HG03432 (cell line): ENCODE data around the gene CD300A.
"Not testable (repeated sequence)": the region's sequence is repeated elsewhere in the genome, so short reads cannot be mapped to it uniquely, and the experiment has no call there.

Source experiments
- ATAC-seq: cut with Tn5 transposase; IDR thresholded peaks from one replicate; pipeline ENCODE4 v1.9.1; 2021; ENCODE audit warnings: mild to moderate bottlenecking, moderate library complexity; ENCODE audit not compliant: unreplicated experiment

Gene CD300A

DNA sequence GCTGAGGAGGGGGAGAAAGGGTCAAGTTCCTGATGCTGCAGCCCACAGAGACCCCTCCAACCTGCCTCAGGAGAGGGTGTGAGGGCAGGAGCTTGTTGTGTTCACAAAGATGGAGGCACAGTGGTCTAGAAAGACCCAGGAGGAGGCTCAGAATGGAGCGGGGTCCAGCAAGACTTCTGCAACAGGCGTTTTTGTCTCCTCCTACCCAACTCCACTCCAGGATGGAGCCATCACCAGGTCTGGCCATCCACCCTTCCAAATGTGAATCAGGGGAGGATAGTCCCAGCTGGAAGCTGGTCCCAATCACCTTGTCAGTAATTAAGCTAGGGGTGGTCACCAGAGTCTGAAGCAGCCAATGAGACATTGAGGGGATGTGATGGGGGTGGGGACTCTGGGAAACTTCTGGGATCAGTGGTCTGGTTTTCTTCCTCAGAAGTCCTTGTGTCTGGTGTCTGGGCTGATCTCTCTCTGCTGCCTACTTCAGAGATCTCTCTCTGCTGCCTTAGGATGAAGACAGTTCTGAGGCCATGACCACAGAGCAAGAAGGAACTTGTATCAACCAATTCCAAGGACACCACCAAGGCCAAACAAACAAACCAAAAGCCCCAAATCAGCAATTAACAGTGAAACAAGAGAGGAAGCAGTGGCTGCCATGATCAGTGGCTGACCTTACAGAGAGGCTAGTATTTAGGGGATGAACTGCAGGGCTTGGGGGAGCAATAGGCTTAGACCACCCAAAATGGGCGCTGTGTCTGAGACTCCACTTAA is 50.3 kb downstream of the CD300A start:
- no peak for ATAC-seq

DNA sequence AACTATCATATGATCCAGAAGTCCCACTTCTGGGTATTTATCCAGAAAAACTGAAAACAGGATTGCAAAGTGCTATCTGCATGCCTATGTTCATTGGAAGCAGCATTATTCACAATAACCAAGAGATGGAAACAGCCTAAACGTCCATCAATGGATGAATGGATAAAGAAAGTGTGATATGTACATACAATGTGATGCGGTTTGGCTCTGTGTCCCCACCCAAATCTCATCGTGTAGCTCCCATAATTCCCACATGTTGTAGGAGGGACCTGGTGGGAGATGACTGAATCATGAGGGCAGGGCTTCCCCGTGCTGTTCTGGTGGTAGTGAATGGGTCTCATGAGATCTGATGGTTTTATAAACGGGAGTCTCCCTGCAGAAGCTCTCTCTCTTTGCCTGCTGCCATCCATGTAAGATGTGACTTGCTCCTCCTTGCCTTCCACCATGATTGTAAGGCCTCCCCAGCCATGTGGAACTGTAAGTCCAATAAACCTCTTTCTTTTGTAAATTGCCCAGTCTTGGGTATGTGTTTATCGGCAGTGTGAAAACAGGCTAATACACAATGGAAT is 52.1 kb downstream of the CD300A start:
- ATAC-seq = not testable (repeated sequence)

DNA sequence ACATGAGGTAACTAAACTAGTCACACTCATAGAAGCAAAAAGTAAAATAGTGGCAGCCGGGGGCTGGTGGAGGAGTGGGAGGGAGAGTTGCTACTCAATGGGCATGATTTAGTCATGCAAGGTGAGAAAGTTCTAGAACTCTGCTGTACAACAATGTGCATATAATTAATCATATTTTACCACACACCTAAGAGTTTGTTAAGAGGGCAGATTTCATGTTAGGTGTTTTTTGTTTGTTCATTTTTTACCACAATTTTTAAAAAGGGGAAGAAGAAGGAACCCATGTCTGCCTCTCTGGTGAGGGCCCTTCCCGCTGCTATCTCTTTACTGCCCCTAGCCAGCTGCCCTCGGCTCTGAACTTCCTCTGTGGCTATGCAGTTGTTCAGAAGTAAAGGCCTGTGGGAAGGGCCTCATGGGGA is 53.6 kb downstream of the CD300A start:
- ATAC-seq = no peak

DNA sequence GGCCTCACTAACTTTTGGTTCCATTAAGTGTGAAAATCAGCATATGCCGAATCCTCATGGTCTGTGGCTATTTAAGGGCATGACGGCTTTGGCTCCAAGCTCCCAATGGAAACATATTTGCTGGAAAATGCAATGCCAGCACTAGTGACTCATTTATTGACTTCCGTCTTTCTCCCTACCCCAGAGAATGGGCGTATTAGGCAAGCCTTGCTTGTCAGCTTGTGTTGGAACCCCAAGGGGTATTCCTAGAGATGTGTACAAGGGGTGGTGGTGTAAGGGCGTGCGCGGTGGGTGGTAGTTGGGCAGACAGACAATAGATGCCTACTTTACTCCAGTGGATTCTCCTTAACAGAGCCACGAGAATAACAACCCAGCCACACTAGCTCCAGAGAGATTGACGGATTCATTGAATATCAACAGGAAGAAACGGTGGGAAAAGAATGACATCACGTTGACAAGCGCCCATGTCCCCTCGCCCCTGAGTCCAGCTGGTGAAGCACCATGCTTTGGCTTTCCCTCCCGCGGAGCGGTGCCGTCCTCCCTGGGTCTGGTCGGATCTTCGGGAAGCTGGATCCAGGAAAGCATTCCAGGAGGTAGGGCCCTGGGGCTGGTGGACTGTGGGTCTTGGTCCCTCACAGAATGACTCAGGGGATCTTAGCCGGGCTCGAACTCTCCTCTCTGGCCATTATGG is 54.5 kb downstream of the CD300A start:
- no peak for ATAC-seq

DNA sequence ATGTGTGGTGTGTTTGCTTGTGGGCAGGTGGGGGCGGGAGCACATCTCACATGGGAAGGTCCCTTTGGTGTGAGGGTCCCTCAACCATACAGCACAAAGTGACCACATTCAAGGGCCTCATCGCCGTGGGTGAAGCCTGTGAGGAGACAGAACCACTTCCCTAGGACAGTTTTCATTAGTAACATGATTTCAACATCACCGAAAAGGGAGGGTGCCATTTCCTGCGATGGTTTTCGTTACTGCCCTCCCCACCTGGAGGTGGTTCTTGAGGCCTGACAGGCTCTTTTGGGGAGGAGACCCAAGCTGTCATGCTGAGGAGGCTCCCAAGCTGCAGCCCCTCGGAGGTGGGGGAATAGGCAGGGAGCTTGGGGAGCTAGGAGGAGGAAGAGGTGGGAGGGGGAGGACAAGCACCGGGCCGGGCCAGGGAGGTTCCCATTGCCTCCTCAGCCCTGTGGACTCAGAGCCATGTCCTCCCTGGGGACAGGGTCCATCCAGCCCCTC is 55.3 kb downstream of the CD300A start:
- no peak for ATAC-seq

DNA sequence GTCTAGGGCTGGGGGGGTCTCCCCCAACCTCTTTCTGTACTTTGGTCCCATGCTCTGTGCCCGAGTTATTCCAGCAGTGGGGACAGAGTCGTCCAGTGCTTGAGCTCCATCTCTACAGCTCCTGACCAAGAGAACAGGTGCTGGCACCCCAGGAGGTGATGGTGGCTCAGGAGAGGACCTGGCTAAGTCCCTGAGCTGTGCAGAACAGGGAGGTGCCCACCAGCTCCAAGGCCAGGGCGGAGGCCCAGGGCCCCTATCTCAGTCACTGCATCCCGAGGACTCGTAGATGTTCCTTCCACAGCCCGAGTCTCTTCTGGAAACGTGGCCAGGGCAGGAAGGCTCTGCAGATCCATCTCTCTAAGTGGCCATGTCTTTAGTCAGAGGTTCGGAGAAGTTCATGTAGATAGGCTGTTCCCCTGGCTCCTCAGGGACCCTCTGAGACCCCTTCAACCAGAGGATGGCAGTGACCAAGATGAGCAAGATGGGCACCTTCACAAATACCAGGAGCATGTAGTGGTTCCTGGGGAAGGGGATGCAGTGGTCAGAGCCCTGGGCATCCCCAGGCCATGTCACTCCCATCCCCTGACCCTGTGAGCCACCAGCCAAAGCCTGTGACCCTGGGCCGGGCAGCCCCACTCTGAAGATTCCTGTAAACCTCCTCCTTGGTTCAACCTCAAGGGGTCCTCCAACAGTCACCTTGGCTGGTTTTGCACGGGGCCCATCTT is 56.1 kb downstream of the CD300A start:
- no peak for ATAC-seq

DNA sequence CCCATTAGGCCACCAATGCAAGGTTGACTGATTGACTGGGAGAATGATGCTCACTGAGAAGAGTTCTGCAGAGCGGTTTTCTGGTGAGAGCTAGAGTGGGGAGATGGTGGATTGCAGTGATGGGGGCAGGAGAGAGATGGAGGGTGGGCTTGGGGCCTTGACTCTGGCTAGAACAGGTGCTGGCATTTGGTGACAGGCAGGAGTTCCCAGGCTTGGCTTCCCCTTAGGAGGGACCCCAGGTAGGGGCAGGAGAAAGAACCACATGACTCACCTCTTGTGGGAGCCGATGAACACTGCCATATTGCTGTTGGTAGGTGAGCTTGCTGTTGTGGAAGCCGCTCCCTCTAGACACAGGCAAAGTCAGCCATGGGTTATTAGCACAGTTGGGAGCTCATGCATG is 56.9 kb downstream of the CD300A start:
- ATAC-seq = no peak

DNA sequence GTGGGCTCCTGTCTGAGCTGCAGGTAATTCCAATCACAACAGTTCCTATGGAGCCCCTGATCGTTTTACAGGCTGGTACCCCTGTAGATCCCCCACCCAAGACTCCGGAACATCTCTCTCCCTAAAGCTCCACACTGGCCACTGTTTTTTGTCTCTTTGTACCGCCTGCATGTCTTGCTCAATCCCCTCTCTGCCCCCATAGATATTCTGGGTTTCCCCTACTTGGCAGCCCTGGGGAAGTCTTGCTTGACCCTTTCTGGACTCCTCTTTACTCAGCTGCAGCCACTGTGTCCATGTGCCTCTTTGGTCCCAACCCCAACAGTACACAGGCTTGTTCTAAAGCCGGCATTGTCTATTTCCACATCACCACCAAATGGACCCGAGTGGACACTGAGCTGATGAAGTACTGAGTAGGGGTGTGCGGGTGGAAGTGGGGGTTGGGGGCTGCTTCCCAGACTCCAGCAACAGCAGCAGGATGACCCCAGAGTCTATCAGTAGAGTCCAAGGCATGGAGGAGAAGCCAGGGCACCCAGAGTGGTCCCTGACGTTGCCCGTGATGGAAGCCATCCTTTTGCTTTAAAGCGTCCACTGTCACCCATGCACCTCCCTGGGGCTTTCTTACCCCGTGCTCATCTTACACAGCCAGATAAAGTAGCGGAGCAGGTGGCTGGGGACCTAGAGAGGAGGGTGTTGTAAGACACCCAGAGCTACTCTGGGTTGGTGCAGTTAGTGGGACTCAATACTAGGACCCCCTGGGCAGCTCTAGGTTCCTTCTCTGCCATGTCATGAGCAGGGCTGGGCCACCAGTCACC is 58.4 kb downstream of the CD300A start:
- ATAC-seq = no peak

DNA sequence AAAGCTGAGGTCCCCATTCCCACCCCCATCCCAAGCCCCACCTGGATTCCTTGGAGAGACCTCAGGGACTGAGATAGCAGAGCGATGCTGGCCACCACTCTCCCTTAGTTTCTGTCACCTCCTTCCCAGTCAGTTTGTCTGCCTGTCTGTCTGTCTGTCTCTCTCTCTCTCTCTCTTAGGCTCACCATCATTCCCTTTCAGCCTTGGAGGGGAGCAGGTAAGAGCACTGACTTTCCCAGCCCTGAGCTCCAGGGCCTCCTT is 59.0 kb downstream of the CD300A start:
- ATAC-seq = no peak

DNA sequence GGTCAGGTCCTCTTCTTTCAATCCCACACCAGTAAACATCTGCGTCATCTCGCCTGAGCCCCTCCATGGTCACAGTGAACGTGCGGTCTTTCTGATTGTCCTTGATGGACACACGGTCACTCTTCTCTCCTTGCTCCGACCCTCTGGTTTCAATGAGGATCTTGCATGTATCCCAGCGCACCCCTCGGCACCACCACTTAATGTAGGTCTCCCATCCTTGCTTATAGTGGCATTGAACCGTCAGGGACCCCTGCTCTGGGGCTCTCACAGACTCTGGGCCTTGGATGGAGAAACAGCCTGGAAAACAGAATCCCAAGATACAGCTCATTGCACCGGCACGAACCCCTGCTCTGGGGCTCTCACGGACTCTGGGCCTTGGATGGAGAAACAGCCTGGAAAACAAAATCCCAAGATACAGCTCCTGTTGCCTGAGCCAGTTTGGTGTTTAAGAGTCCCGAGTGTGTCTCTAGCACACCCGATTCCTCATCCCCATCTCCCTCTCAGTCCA is 59.4 kb downstream of the CD300A start:
- no peak for ATAC-seq

DNA sequence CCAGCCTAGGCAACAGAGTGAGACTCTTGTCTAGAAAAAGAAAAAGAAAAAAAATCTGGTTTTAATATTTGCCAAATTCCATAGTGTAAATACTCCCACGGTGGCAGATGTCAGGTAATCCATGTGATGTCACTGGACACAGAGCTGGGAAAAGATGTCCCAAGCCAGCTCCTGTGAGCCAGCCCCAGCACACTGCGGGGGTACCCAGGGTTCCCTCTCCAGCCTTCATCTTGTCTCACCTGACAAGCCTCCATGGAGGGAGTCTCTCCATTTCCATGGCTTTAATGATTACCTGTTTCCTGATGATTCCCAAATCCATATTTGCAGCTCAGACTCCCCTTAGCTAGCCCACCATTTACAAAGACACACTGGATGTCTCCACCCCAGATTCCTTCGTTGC is 60.2 kb downstream of the CD300A start:
- no peak for ATAC-seq

DNA sequence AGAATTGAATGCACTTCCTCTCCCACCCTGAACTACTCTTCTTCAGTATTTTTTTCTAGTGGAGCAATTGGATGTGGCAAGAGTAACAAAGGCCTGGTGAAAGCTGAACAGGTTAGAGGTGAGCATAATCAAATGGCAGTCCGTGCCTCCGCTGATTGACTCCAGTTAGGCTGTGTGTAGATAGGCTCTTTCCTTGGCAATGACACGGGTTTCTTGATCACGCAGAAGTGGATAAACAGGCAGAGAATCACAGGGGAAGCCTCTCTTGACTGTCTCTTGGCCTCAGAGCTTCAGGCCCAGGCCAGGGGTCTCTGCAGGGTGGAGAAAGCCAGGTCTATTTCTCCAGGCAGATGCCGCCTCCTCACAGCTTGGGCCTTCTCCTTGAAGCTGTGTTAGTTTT is 60.6 kb downstream of the CD300A start:
- no peak for ATAC-seq

DNA sequence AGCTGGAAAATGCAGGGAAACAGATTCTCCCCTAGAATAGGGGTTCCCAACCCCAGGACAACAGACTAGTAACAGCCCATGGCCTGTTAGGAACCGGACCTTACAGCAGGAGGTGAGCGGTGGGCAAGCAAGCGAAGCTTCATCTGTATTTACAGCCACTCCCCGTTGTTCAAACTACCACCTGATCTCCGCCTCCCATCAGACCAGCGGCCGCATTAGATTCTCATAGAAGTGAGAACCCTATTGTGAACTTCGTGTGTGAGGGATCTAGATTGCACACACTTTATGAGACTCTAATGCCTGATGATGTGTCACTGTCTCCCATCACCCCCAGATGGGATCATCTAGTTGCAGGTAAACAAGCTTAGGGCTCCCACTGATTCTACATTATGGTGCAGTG is 61.3 kb downstream of the CD300A start:
- ATAC-seq = no peak

DNA sequence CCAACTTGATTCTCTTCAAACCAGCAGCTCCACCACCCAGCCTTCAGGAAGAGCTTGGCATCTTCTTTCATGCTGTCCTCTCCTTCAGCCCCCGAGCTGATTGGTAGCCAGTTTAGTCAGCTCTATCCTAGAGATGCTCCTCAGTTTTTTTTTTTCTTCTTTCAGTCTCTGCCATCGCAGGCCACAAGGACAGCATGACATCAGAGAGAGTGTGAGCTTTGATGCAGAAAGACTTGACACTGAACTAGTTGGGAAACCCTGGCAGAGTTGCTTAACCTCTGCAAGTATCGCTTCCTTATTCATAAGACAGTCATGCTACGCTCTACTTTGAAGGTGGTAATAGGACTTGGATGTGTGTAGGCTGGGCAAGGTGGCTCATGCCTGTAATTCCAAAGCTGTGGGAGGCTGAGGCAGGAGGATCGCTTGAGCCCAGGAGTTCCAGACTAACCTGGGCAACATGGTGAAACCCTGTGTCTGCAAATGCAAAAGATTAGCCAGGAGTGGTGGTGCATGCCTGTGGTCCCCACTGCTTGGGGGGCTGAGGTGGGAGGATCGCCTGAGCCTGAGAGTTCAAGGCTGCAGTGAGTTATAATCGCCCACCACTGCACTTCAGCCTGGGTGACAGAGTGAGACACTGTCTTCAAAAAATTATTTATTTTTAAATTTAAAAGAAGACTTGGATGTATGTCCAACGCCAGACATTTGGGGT is 62.2 kb downstream of the CD300A start:
- peak; percentile 87 for ATAC-seq

DNA sequence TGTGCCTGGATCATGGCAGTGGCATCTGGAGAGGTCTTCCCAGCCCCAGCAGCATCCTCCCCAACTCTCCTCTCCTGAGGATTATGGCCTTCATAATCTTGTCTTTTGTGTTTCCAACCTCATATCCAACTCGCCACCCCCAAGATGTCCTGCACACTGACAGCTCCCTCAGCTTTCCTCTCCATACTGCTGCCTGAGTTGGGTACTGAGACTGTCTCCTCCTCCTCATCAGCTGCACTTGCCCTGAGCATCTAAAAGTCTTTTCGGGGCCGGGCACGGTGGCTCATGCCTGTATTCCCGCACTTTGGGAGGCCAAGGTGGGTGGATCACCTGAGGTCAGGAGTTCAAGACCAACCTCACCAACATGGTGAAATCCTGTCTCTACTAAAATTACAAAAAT is 62.8 kb downstream of the CD300A start:
- ATAC-seq = no peak

DNA sequence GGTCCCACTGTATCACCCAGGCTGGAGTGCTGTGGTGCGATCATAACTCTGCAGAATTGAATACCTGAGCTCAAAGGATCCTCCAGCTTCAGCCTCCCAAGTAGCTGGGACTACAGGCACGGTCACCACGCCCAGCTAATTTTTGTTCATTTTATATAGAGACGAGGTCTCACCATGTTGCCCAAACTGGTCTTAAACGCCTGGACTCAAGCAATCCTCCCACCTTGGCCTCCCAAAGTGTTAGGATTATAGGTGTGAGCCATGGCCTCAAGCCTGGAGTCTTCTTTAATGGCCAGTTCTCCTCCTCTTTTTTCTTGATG is 64.4 kb downstream of the CD300A start:
- no peak for ATAC-seq

DNA sequence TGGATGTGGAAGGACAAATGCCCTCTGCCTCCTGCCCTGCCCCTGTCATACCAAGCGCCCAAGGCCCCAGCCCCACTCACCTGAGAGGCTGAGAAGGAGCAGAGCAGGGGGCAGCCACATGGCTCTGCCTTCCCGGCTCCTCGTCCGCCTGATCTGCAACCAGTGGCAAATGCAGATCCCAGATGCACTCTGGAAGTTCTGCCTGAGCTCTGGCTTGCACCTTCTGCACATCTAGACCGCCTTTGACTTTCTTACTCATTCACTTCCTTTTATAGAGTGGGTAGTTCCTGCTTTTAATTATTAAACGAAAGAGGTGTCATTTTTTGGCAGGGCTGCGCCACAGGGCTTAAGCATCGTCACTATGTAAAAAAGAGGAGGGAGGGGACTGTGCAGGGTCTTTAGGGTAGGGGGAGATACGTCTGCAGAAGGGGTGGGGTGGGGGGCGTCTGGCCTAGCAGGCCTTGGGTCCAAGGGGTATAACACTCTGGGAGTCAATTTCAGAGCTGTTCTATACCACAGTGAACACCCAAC is 64.9 kb downstream of the CD300A start, which contains the start of gene CD300LB:
Gene CD300LB, minus strand, starts transcription at position 245 of the 531 bp plus-strand sequence. Its CDS starts 125 bp downstream, at position 120.
- ATAC-seq = no peak

DNA sequence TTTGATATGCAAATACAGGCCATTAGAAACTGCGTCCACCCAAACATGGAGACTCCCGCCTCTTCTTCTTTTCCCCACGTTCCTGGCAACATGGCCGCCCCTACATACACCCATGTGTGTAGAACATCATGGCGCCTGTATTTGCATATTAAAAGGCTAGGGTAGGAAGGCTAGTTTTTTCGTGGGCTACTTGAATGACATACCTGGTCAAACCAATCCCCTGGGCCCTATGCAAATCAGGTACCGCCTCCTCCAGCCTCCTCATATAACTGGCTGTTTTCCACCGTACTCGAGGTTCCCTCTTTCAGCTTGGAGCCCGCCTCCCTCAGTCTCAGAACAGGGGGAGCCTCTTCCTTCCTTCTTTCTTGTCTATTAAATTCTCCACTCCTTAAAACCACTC is 65.7 kb downstream of the CD300A start:
- ATAC-seq = no peak
